H1 (cell line): Measurements from ENCODE around the gene MCM5. TPM values are rescaled to one million over a fixed set of nuclear protein-coding genes. Genes with fewer than 3 reads are reported as not detected.

Experiments
- CTCF ChIA-PET: fragments of 300-600 bp; sonication (Branson Sonifier 250); formaldehyde crosslinking; loops from one replicate; lab custom pipeline; 2021; ENCODE audit not compliant: partially characterized antibody; lab: Charles Lee
- POLR2A ChIA-PET: fragments of 300-600 bp; sonication (Branson Sonifier 250); formaldehyde crosslinking; loops from one replicate; lab custom pipeline; 2021; ENCODE audit warnings: inconsistent platforms; ENCODE audit not compliant: partially characterized antibody; lab: Charles Lee
- DNase-seq, 2 experiments: peaks; one replicate each; pipeline versions ENCODE4 v3.0.0 to v3.0.0-alpha.2; 2010 to 2022; ENCODE audit warnings: low spot score in 2 of 2, low read depth in 1 of 2, mixed read lengths in 1 of 2
- FAIRE-seq: peaks from 2 replicates; lab custom pipeline; 2011; peaks lifted over from hg19 to GRCh38; lab: Jason Lieb, UNC
- H2AFZ ChIP-seq: 2 replicates; pipeline ENCODE4 v1.8.1; 2012; ENCODE audit warnings: low read length, inconsistent platforms
- H2AK5ac ChIP-seq: 2 replicates; pipeline ENCODE4 v1.6.1; 2013; ENCODE audit warnings: low read depth, low read length
- H2BK120ac ChIP-seq: replicated peaks from 2 replicates; pipeline ENCODE3; 2013; ENCODE audit warnings: low read depth, low read length, inconsistent platforms
- H2BK12ac ChIP-seq: 2 replicates; pipeline ENCODE4 v1.6.1; 2013; ENCODE audit warnings: low read depth, low read length
- H2BK15ac ChIP-seq: 2 replicates; pipeline ENCODE4 v1.6.1; 2013; ENCODE audit warnings: low read length
- H2BK20ac ChIP-seq: 2 replicates; pipeline ENCODE4 v1.6.1; 2013; ENCODE audit warnings: low read length
- H2BK5ac ChIP-seq: 2 replicates; pipeline ENCODE4 v1.6.1; 2013; ENCODE audit warnings: low read depth, low read length
- H3K14ac ChIP-seq: 2 replicates; pipeline ENCODE4 v1.6.1; 2013; ENCODE audit warnings: inconsistent platforms; ENCODE audit not compliant: insufficient read length
- H3K18ac ChIP-seq: 2 replicates; pipeline ENCODE4 v1.6.1; 2013; ENCODE audit warnings: low read length; ENCODE audit errors: extremely low read depth
- H3K23ac ChIP-seq: 2 replicates; pipeline ENCODE4 v1.6.1; 2013; ENCODE audit warnings: inconsistent platforms; ENCODE audit not compliant: insufficient read length
- H3K23me2 ChIP-seq: 2 replicates; pipeline ENCODE4 v1.6.1; 2013; ENCODE audit warnings: low read depth, low read length
- H3K27ac ChIP-seq: 2 replicates; pipeline ENCODE4 v1.6.1; 2011; ENCODE audit warnings: low read depth, low read length, inconsistent platforms
- H3K27me3 ChIP-seq, 4 experiments: replicated peaks in 1 of 4; 1 replicate in 1 of 4; 2 replicates in 3 of 4; pipeline versions ENCODE4 v1.6.1 to v1.8.1; 2011 to 2013; ENCODE audit warnings: low read length in 3 of 4, mild to moderate bottlenecking in 3 of 4, inconsistent platforms in 2 of 4, mixed read lengths in 2 of 4, moderate library complexity in 1 of 4; ENCODE audit not compliant: control insufficient read depth in 3 of 4, insufficient read depth in 3 of 4; ENCODE audit errors: extremely low read depth in 1 of 4
- H3K36me3 ChIP-seq, 4 experiments: 2 replicates each; pipeline versions ENCODE4 v1.6.1 to v1.8.1; 2011 to 2013; ENCODE audit warnings: mild to moderate bottlenecking in 4 of 4, low read length in 3 of 4, moderate library complexity in 2 of 4, control low read depth in 1 of 4, inconsistent platforms in 1 of 4; ENCODE audit not compliant: insufficient read depth in 4 of 4, control insufficient read depth in 2 of 4
- H3K4ac ChIP-seq: replicated peaks from 2 replicates; pipeline ENCODE3; 2013; ENCODE audit warnings: low read length, low read depth, mixed read lengths, inconsistent platforms; ENCODE audit not compliant: insufficient read length
- H3K4me1 ChIP-seq, 4 experiments: replicated peaks in 1 of 4; 1 replicate in 1 of 4; 2 replicates in 3 of 4; pipeline versions ENCODE4 v1.6.1 to v1.8.1; 2011 to 2013; ENCODE audit warnings: low read length in 3 of 4, inconsistent platforms in 2 of 4, mixed read lengths in 1 of 4; ENCODE audit not compliant: insufficient read depth in 4 of 4, control insufficient read depth in 3 of 4
- H3K4me2 ChIP-seq, 2 experiments: 2 replicates each; pipeline versions ENCODE4 v1.6.1 to v1.8.1; 2011 to 2013; ENCODE audit warnings: low read depth in 2 of 2, low read length in 2 of 2, control low read depth in 1 of 2, inconsistent platforms in 1 of 2, mild to moderate bottlenecking in 1 of 2; ENCODE audit not compliant: insufficient read depth in 1 of 2
- H3K4me3 ChIP-seq, 4 experiments: fragments of 200-600, 300-600 bp in 1 of 4; sonication (generic), shearing (Covaris generic), sonication (Bioruptor Twin) in 1 of 4; 2 replicates each; pipeline versions ENCODE4 v1.5.1 to v1.8.1; 2011 to 2016; ENCODE audit warnings: low read length in 4 of 4, low read depth in 3 of 4, control low read depth in 2 of 4, inconsistent platforms in 2 of 4, mild to moderate bottlenecking in 2 of 4, mixed read lengths in 1 of 4, moderate library complexity in 1 of 4; ENCODE audit not compliant: insufficient read depth in 2 of 4; ENCODE audit errors: extremely low read depth in 1 of 4
- H3K56ac ChIP-seq: replicated peaks from 2 replicates; pipeline ENCODE3; 2013; ENCODE audit warnings: low read depth, mild to moderate bottlenecking, mixed read lengths, low read length, inconsistent platforms; ENCODE audit not compliant: insufficient read length
- H3K79me1 ChIP-seq: 2 replicates; pipeline ENCODE4 v1.6.1; 2013; ENCODE audit warnings: low read depth, low read length, control low read depth
- H3K79me2 ChIP-seq, 2 experiments: 2 replicates each; pipeline versions ENCODE4 v1.6.1 to v1.8.1; 2012 to 2013; ENCODE audit warnings: low read length in 2 of 2, mild to moderate bottlenecking in 2 of 2, inconsistent platforms in 1 of 2; ENCODE audit not compliant: insufficient read depth in 2 of 2, control insufficient read depth in 1 of 2
- H3K9ac ChIP-seq, 4 experiments: replicated peaks in 1 of 4; 1 replicate in 1 of 4; 2 replicates in 3 of 4; pipeline versions ENCODE4 v1.6.1 to v1.8.1; 2011 to 2013; ENCODE audit warnings: low read depth in 3 of 4, low read length in 3 of 4, control low read depth in 2 of 4, mild to moderate bottlenecking in 2 of 4, moderate library complexity in 2 of 4, inconsistent platforms in 1 of 4; ENCODE audit errors: extremely low read depth in 1 of 4
- H3K9me3 ChIP-seq, 2 experiments: 2 replicates each; pipeline versions ENCODE4 v1.6.1 to v1.8.1; 2012 to 2013; ENCODE audit warnings: mild to moderate bottlenecking in 2 of 2, moderate library complexity in 2 of 2, control low read depth in 1 of 2, inconsistent platforms in 1 of 2, low read depth in 1 of 2, low read length in 1 of 2, mixed read lengths in 1 of 2; ENCODE audit not compliant: insufficient read depth in 2 of 2
- H4K20me1 ChIP-seq, 2 experiments: replicated peaks in 1 of 2; 2 replicates each; pipeline versions ENCODE3 to v1.8.1; 2011 to 2013; ENCODE audit warnings: inconsistent platforms in 2 of 2, low read length in 2 of 2, mild to moderate bottlenecking in 1 of 2; ENCODE audit not compliant: insufficient read depth in 2 of 2, control insufficient read depth in 1 of 2
- H4K5ac ChIP-seq: 2 replicates; pipeline ENCODE4 v1.6.1; 2013; ENCODE audit warnings: low read length, low read depth, mixed read lengths, inconsistent platforms; ENCODE audit not compliant: insufficient read length
- H4K8ac ChIP-seq: 2 replicates; pipeline ENCODE4 v1.8.0; 2013; ENCODE audit warnings: mild to moderate bottlenecking, moderate library complexity, low read length, inconsistent platforms; ENCODE audit not compliant: insufficient read depth; ENCODE audit errors: extremely low read depth
- H4K91ac ChIP-seq: replicated peaks from 2 replicates; pipeline ENCODE3; 2013; ENCODE audit warnings: low read length, mixed read lengths, inconsistent platforms; ENCODE audit not compliant: insufficient read length
- ASH2L ChIP-seq: fragments of 200-600, 300-600 bp; sonication (generic); IDR thresholded peaks from one replicate; pipeline ENCODE4 v1.7.1; 2017; ENCODE audit warnings: low read length
- BCL11A ChIP-seq, 2 experiments: IDR thresholded peaks; one replicate each; pipeline ENCODE4 v1.6.1; 2011; ENCODE audit warnings: low read depth in 2 of 2, low read length in 2 of 2, mild to moderate bottlenecking in 2 of 2
- HDAC2 ChIP-seq, 2 experiments: fragments of 300-600 bp in 1 of 2; sonication (generic) in 1 of 2; IDR thresholded peaks; 2 replicates each; pipeline ENCODE4 v1.6.1; 2011 to 2012; ENCODE audit warnings: low read depth in 2 of 2, low read length in 2 of 2, mild to moderate bottlenecking in 2 of 2, moderate library complexity in 2 of 2, borderline replicate concordance in 1 of 2, inconsistent platforms in 1 of 2
- HDAC6 ChIP-seq: IDR thresholded peaks from one replicate; pipeline ENCODE4 v1.7.1; 2012; ENCODE audit warnings: low read depth, mild to moderate bottlenecking, inconsistent platforms, low read length, moderate library complexity
- KDM4A ChIP-seq: IDR thresholded peaks from one replicate; pipeline ENCODE4 v1.7.1; 2012; ENCODE audit warnings: low read depth, mild to moderate bottlenecking, moderate library complexity, low read length, inconsistent platforms; ENCODE audit not compliant: severe bottlenecking
- RBBP5 ChIP-seq: IDR thresholded peaks from 2 replicates; pipeline ENCODE4 v1.7.1; 2012; ENCODE audit warnings: low read depth, mild to moderate bottlenecking, inconsistent platforms, low read length, moderate library complexity, borderline replicate concordance
- SAP30 ChIP-seq: fragments of 300-600 bp; sonication (generic); IDR thresholded peaks from 2 replicates; pipeline ENCODE4 v1.7.1; 2012; ENCODE audit warnings: low read length, moderate library complexity, mild to moderate bottlenecking, inconsistent platforms; ENCODE audit not compliant: insufficient read depth, insufficient replicate concordance
- SIN3A ChIP-seq, 2 experiments: IDR thresholded peaks in 1 of 2; conservative IDR thresholded peaks in 1 of 2; 2 replicates each; pipeline ENCODE4 v1.6.1; 2011 to 2012; ENCODE audit warnings: low read length in 2 of 2, improper control_type of control experiment in 1 of 2, low read depth in 1 of 2, mild to moderate bottlenecking in 1 of 2
- TAF7 ChIP-seq: optimal IDR thresholded peaks from 2 replicates; pipeline ENCODE3; 2011; ENCODE audit warnings: low read depth, mild to moderate bottlenecking, inconsistent platforms, low read length, moderate library complexity, borderline replicate concordance
- TCF12 ChIP-seq: IDR thresholded peaks from 2 replicates; pipeline ENCODE4 v1.6.1; 2011; ENCODE audit warnings: low read depth, mild to moderate bottlenecking, low read length
- WGBS, 2 experiments: shearing (Covaris generic) in 1 of 2; methylation state at CpG; one replicate each; pipeline versions ENCODE4 v1.1.6 to v1.1.7; 2013 to 2015; ENCODE audit warnings: low lambda C conversion rate in 2 of 2, mixed read lengths in 2 of 2, inconsistent platforms in 1 of 2, low coverage in 1 of 2, missing lambda C conversion rate in 1 of 2; ENCODE audit not compliant: insufficient replicate concordance in 2 of 2, insufficient coverage in 1 of 2, insufficient read length in 1 of 2; ENCODE audit errors: extremely low coverage in 1 of 2, missing lambda C conversion rate in 1 of 2; 5-methylcytosine and 5-hydroxymethylcytosine counted together
- polyA plus RNA-seq, 7 experiments: library from polyadenylated mRNA; depleted of rRNA in 3 of 7; stranded (reverse) in 5 of 7; unstranded in 2 of 7; fragments of >200 nt in 5 of 7; fragments of 200-250 nt in 2 of 7; gene quantifications; 1 replicate in 5 of 7; 2 replicates in 1 of 7; 4 replicates in 1 of 7; pipeline versions ENCODE4 v1.2.1 to v1.2.3, GENCODE V29; 2011 to 2013; ENCODE audit warnings: missing spikeins in 2 of 7, mixed read lengths in 2 of 7
- total RNA-seq: library from RNA; stranded (reverse); fragmentation: NEBNext Ultra II Directional; extraction: Animal tissue kit (Norgen Biotek cat#: 25700); gene quantifications from 2 replicates; pipeline ENCODE4 v1.2.1, GENCODE V29; 2021

MCM5 gene
- total and polyA plus RNA-seq, 2 of the 8 experiments (the other 6 are each of a cell fraction or from before 2014, with no cell fraction given) = 210 to 305 TPM

DNA sequence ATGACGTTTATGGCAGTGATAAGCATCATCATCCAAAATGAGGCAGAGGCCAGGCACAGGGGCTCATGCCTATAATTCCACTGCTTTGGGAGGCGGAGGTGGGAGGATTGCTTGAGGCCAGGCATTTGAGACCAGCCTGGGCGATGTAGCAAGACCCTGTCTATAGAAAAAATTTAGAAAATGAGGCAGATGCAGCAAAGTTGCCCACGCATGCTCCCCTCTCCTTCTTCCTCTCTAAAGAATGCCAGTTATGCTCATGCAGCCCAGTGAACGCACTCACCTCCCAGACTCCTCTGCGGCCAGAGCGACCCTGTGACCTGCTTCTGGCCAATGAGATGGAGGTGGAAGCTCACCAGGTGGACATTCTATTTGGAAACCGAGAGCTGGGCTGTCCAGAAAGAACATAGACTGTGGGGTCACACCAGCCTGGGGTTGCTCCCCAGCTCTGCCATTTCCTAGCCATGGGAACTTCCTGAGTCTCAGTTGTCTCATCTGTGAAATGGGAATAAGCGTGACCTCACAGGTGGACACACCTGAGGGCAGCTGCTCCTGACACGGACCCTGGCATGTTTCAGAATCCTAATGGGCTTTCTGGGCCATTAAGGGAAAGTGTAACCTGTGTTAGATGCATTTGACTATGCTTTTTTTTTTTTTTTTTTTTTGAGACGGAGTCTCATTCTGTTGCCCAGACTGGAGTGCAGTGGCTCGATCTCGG, 44.9 kb downstream of the MCM5 start:
- Histone ChIP-seq H2AK5ac (no peak overlapping the region), H2BK5ac (no peak overlapping the region), H2BK15ac (no peak overlapping the region), H3K14ac (no peak overlapping the region), H4K5ac (no peak overlapping the region), H3K27me3 (no peaks in the 10 kb centered on the region), H4K91ac (no peak overlapping the region), H4K8ac (no peak overlapping the region), H4K20me1 (peaks cover 0 to 5% of the 10 kb centered on the region in 2 experiments), H2AFZ (no peak overlapping the region), H3K79me2 (no peaks in the 10 kb centered on the region), H3K23me2 (no peaks in the 10 kb centered on the region), H3K56ac (no peak overlapping the region), H2BK12ac (no peak overlapping the region), H2BK20ac (no peak overlapping the region), H3K36me3 (0 out of 8 replicates have a peak, but pooled peaks cover 0 to 3% (median 0%) of the 10 kb centered on the region in 4 experiments), H3K23ac (no peak overlapping the region), H3K9ac (no peak overlapping the region), H2BK120ac (no peak overlapping the region), H3K4me3 (no peak overlapping the region), H3K79me1 (no peaks in the 10 kb centered on the region; the same call in 1 of the 2 replicates), H3K4me1 (peaks cover 0 to 7% (median under 1%) of the 10 kb centered on the region in 4 experiments; a peak in 5 of 7 replicates), H3K4me2 (no peak overlapping the region), H3K18ac (no peak overlapping the region), H3K9me3 (no peaks in the 10 kb centered on the region), H3K27ac (no peak overlapping the region), H3K4ac (no peak overlapping the region)
- ChIA-PET CTCF (interaction anchor here (0.6 to 2.3 kb wide), 5 partner anchors 11 to 309 kb away, joined by 3 to 7 read pairs (median 3); no protein-coding TSS in a partner anchor), POLR2A (interaction anchor here (1.0 to 1.3 kb wide), 4 partner anchors 9 to 64 kb away, joined by 3 to 4 read pairs (median 4); no protein-coding TSS in a partner anchor)
- DNase-seq = no peak
- TF ChIP-seq SAP30 = no peak
- TF ChIP-seq SIN3A (conservative IDR thresholded peaks at IDR 0.05 in 1 of 2, IDR thresholded peaks at IDR 0.05 in 1 of 2; ENCODE audit: low read depth in 1 of 2, low read length in 2 of 2) = no peak
- TF ChIP-seq BCL11A (IDR thresholded peaks at IDR 0.05; ENCODE audit: low read depth in 2 of 2, low read length in 2 of 2) = no peak
- no peak for TF ChIP-seq TAF7
- no peak for TF ChIP-seq TCF12
- TF ChIP-seq HDAC2 (IDR thresholded peaks at IDR 0.05; ENCODE audit: borderline replicate concordance in 1 of 2, low read depth in 2 of 2, low read length in 2 of 2) = no peak
- no peak for TF ChIP-seq RBBP5
- TF ChIP-seq KDM4A = no peak
- TF ChIP-seq HDAC6 = no peak
- no peak for TF ChIP-seq ASH2L
- 92% methylated on average over 10 of the region's 13 CpGs; no CpG with 5 or more reads in 1 of the 2 experiments for WGBS, 2 experiments
- FAIRE-seq = no peak
